GM06990 (cell line): ENCODE data around the gene RNF220.

Experiments used
- DNase-seq: peaks from one replicate; pipeline ENCODE4 v3.0.0-alpha.2; 2011; ENCODE audit not compliant: insufficient read length; ENCODE audit errors: extremely low read depth
- H3K27me3 ChIP-seq: replicated peaks from 2 replicates; pipeline ENCODE4 v1.6.0; 2011; ENCODE audit warnings: low read length; ENCODE audit not compliant: control insufficient read depth, insufficient read depth
- H3K36me3 ChIP-seq: 2 replicates; pipeline ENCODE4 v1.5.1; 2011; ENCODE audit warnings: low read length; ENCODE audit not compliant: control insufficient read depth, insufficient read depth
- H3K4me3 ChIP-seq: replicated peaks from 2 replicates; pipeline ENCODE4 v1.5.1; 2011; ENCODE audit warnings: low read depth, mild to moderate bottlenecking, control low read depth, low read length
- CTCF ChIP-seq: IDR thresholded peaks from 2 replicates; pipeline ENCODE4 v1.5.1; 2011; ENCODE audit warnings: low read length, control low read depth, mild to moderate bottlenecking, inconsistent platforms; ENCODE audit not compliant: insufficient read depth, poor library complexity, severe bottlenecking

RNF220 gene

GRCh38 chr1:44619261-44619900, 214.3 kb downstream of the RNF220 start:
- H3K27me3 ChIP-seq, result no peaks in the 10 kb centered on the region; the same call in 1 of the 2 replicates
- DNase-seq, result no peak
- H3K36me3 ChIP-seq, result no peaks in the 10 kb centered on the region
- TF ChIP-seq CTCF, result no peak
- H3K4me3 ChIP-seq, result no peak overlapping the region

- Histone ChIP-seq H3K4me3 (no peak overlapping the region), H3K27me3 (no peaks in the 10 kb centered on the region; the same call in 1 of the 2 replicates), H3K36me3 (no peaks in the 10 kb centered on the region)
- no peak for DNase-seq
- TF ChIP-seq CTCF, result no peak
Measured at GRCh38 chr1:44620072-44620471, 215.0 kb downstream of the RNF220 start.

GRCh38 chr1:44621841-44622286, 216.8 kb downstream of the RNF220 start:
- Histone ChIP-seq H3K36me3 (no peaks in the 10 kb centered on the region), H3K27me3 (no peaks in the 10 kb centered on the region; the same call in 1 of the 2 replicates), H3K4me3 (no peak overlapping the region)
- no peak for TF ChIP-seq CTCF
- no peak for DNase-seq

- Histone ChIP-seq H3K4me3 (no peak overlapping the region), H3K36me3 (no peaks in the 10 kb centered on the region), H3K27me3 (no peaks in the 10 kb centered on the region)
- TF ChIP-seq CTCF, result no peak
- no peak for DNase-seq
Measured at GRCh38 chr1:44624268-44624901, 219.3 kb downstream of the RNF220 start.

- H3K4me3 ChIP-seq, result no peak overlapping the region
- no peaks in the 10 kb centered on the region for H3K27me3 ChIP-seq
- H3K36me3 ChIP-seq, result no peaks in the 10 kb centered on the region
- TF ChIP-seq CTCF, result no peak
- DNase-seq, result no peak
Measured at GRCh38 chr1:44625348-44625747, 220.3 kb downstream of the RNF220 start.
